Measurements from ENCODE around the gene ZDHHC11.

DNA sequence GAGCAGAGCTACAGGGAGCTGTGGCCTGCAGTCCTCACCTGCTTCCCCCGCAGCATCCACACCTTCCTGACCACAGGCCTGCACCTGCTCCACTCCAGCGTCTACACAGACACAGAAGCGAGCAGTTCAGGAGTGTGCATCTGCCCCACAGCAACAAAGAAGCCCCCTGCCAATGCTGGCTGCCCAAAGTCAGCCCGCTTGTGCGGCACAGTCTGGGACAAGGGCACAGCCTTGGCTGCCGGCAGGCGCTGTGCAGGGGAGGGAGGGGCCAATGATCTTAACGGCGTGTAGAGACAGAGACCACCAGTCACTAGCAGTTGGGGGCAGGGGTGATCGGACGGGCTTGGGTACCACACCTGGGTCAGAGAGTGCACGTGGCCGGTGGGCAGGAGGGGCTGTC, 35.2 kb upstream of the ZDHHC11 start:
- TF ChIP-seq, protein P1, sequence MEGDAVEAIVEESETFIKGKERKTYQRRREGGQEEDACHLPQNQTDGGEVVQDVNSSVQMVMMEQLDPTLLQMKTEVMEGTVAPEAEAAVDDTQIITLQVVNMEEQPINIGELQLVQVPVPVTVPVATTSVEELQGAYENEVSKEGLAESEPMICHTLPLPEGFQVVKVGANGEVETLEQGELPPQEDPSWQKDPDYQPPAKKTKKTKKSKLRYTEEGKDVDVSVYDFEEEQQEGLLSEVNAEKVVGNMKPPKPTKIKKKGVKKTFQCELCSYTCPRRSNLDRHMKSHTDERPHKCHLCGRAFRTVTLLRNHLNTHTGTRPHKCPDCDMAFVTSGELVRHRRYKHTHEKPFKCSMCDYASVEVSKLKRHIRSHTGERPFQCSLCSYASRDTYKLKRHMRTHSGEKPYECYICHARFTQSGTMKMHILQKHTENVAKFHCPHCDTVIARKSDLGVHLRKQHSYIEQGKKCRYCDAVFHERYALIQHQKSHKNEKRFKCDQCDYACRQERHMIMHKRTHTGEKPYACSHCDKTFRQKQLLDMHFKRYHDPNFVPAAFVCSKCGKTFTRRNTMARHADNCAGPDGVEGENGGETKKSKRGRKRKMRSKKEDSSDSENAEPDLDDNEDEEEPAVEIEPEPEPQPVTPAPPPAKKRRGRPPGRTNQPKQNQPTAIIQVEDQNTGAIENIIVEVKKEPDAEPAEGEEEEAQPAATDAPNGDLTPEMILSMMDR (IDR thresholded peaks at IDR 0.05): no peak
- TF ChIP-seq EP300 (IDR thresholded peaks at IDR 0.05) (no peak), POLR2AphosphoS5 (IDR thresholded peaks at IDR 0.05) (no peak), POLR2A (IDR thresholded peaks at IDR 0.05) (no peak)

Measured in upper lobe of left lung (tissue), 4 donors.